ENCODE measurements around the gene TINAG. TPM values are rescaled to one million over a fixed set of nuclear protein-coding genes. Genes with fewer than 3 reads are reported as not detected.
"Not testable (repeated sequence)": the region's sequence is repeated elsewhere in the genome, so short reads cannot be mapped to it uniquely, and the experiment has no call there.

TINAG gene
- total and polyA plus RNA-seq, 2 of the 13 experiments (the other 11 are each of a cell fraction or from before 2014, with no cell fraction given): 0.08 to 0.15 TPM

DNA sequence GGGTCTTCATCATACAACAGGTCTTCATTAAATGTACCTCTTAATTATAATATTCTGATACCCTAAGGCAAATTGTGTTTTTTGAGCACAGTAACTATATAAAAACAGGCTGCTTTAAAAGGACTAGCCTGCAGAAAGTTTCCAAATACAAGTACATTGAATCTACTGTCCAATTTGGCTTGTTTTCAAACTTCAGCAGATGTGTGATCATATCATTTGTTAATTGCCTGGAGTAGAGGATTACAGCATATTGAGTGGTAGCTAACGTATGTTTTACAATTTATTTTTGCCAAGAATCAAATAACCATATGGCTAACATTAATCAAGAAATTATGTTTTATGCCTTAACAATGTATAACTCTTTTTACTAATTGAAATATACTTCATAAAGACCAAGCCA is 12.6 kb downstream of the TINAG start:
- Histone ChIP-seq H4K20me1 (ENCODE audit: insufficient read depth, low read length) (no peaks in the 10 kb centered on the region), H3K36me3 (replicated peaks in 1 of 2; ENCODE audit: control insufficient read depth in 1 of 2, insufficient read depth in 2 of 2, low read length in 2 of 2) (no peaks in the 10 kb centered on the region), H3K27me3 (ENCODE audit: control insufficient read depth in 1 of 2, insufficient read depth in 2 of 2, low read length in 2 of 2) (no peaks in the 10 kb centered on the region), H3K79me2 (ENCODE audit: insufficient read depth, low read length) (no peaks in the 10 kb centered on the region), H3K4me3 (replicated peaks in 1 of 3; ENCODE audit: insufficient read depth in 1 of 3, low read depth in 2 of 3, low read length in 3 of 3) (no peak overlapping the region), H3K27ac (ENCODE audit: extremely low read length, insufficient read depth, low read length) (no peak overlapping the region), H3K9ac (ENCODE audit: insufficient read depth, low read depth, low read length) (no peak overlapping the region), H3K4me1 (ENCODE audit: insufficient read depth, low read length) (no peaks in the 10 kb centered on the region), H3K9me3 (ENCODE audit: low read length) (no peaks in the 10 kb centered on the region), H2AFZ (ENCODE audit: low read length) (no peak overlapping the region), H3K4me2 (ENCODE audit: low read depth, low read length) (no peak overlapping the region)
- no peak for FAIRE-seq
- intact Hi-C loops (cut with micrococcal nuclease; ENCODE audit: unreplicated experiment) (no loop called here), in situ Hi-C loops (cut with HindIII; ENCODE audit: extremely low pct_ligation_motif_present, low pct_unique_long_range_greater_than_20kb) (no loop called here)
- WGBS (ENCODE audit: low lambda C conversion rate): 7% methylated on average over 1 of the region's 1 CpG
- ATAC-seq: no peak
- no TSS peak for BruUV-seq (replicated peaks)
- ChIA-PET POLR2A (no interaction called here), CTCF (ENCODE audit: low intra/inter-chr PET ratio, low total read pairs) (no interaction called here)
- DNase-seq (ENCODE audit: low spot score): no peak
- no peak for TF ChIP-seq POLR2AphosphoS5 (IDR thresholded peaks at IDR 0.05; ENCODE audit: low read depth, low read length)
- TF ChIP-seq SKIL (CRISPR knock-in tag; IDR thresholded peaks at IDR 0.05; ENCODE audit: borderline replicate concordance): no peak
- no peak for TF ChIP-seq ZFP62 (CRISPR knock-in tag; IDR thresholded peaks at IDR 0.05)

DNA sequence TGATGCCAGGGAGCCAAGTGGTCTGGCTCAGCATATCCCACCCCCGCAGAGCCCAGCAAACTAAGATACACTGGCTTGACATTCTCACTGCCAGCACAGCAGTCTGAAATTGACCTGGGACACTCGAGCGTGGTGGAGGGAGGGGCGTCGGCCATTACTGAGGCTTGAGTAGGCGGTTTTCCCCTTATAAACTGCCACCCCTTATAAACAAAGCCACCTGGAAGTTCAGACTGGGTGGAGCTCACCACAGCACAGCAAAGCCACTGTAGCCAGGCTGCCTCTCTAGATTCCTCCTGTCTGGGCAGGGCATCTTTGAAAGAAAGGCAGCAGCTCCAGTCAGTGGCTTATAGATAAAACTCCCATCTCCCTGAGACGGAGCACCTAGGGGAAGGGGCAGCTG is 19.4 kb downstream of the TINAG start:
- Histone ChIP-seq H3K4me3 (replicated peaks in 1 of 3; ENCODE audit: insufficient read depth in 1 of 3, low read depth in 2 of 3, low read length in 3 of 3) (no peak overlapping the region), H4K20me1 (ENCODE audit: insufficient read depth, low read length) (no peaks in the 10 kb centered on the region), H3K36me3 (replicated peaks in 1 of 2; ENCODE audit: control insufficient read depth in 1 of 2, insufficient read depth in 2 of 2, low read length in 2 of 2) (no peaks in the 10 kb centered on the region), H3K27me3 (ENCODE audit: control insufficient read depth in 1 of 2, insufficient read depth in 2 of 2, low read length in 2 of 2) (no peaks in the 10 kb centered on the region), H3K4me2 (ENCODE audit: low read depth, low read length) (no peak overlapping the region), H3K9ac (ENCODE audit: insufficient read depth, low read depth, low read length) (no peak overlapping the region), H2AFZ (ENCODE audit: low read length) (no peak overlapping the region), H3K4me1 (ENCODE audit: insufficient read depth, low read length) (no peaks in the 10 kb centered on the region), H3K79me2 (ENCODE audit: insufficient read depth, low read length) (no peaks in the 10 kb centered on the region), H3K27ac (ENCODE audit: extremely low read length, insufficient read depth, low read length) (no peak overlapping the region), H3K9me3 (ENCODE audit: low read length) (no peaks in the 10 kb centered on the region)
- ATAC-seq (no peak), FAIRE-seq (no peak), DNase-seq (ENCODE audit: low spot score) (no peak)
- WGBS (ENCODE audit: low lambda C conversion rate): 49% methylated on average over 7 of the region's 7 CpGs
- TF ChIP-seq ZNF468 (CRISPR knock-in tag; IDR thresholded peaks at IDR 0.05) (no peak), HCFC1 (IDR thresholded peaks at IDR 0.05; ENCODE audit: low read depth, low read length) (no peak), POLR2G (IDR thresholded peaks at IDR 0.05; ENCODE audit: low read depth, low read length) (no peak)
- TF ChIP-seq, protein P1, sequence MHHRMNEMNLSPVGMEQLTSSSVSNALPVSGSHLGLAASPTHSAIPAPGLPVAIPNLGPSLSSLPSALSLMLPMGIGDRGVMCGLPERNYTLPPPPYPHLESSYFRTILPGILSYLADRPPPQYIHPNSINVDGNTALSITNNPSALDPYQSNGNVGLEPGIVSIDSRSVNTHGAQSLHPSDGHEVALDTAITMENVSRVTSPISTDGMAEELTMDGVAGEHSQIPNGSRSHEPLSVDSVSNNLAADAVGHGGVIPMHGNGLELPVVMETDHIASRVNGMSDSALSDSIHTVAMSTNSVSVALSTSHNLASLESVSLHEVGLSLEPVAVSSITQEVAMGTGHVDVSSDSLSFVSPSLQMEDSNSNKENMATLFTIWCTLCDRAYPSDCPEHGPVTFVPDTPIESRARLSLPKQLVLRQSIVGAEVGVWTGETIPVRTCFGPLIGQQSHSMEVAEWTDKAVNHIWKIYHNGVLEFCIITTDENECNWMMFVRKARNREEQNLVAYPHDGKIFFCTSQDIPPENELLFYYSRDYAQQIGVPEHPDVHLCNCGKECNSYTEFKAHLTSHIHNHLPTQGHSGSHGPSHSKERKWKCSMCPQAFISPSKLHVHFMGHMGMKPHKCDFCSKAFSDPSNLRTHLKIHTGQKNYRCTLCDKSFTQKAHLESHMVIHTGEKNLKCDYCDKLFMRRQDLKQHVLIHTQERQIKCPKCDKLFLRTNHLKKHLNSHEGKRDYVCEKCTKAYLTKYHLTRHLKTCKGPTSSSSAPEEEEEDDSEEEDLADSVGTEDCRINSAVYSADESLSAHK (CRISPR knock-in tag; IDR thresholded peaks at IDR 0.05; ENCODE audit: borderline replicate concordance): no peak
- ChIA-PET POLR2A (no interaction called here), CTCF (ENCODE audit: low intra/inter-chr PET ratio, low total read pairs) (no interaction called here)
- no TSS peak for BruUV-seq (replicated peaks)
- intact Hi-C loops (cut with micrococcal nuclease; ENCODE audit: unreplicated experiment) (no loop called here), in situ Hi-C loops (cut with HindIII; ENCODE audit: extremely low pct_ligation_motif_present, low pct_unique_long_range_greater_than_20kb) (no loop called here)

- H3K36me3 ChIP-seq (replicated peaks in 1 of 2; ENCODE audit: control insufficient read depth in 1 of 2, insufficient read depth in 2 of 2, low read length in 2 of 2); intact Hi-C loops (cut with micrococcal nuclease; ENCODE audit: unreplicated experiment); H2AFZ ChIP-seq (ENCODE audit: low read length); ATAC-seq; CTCF ChIA-PET (ENCODE audit: low intra/inter-chr PET ratio, low total read pairs); H3K9me3 ChIP-seq (ENCODE audit: low read length); H3K9ac ChIP-seq (ENCODE audit: insufficient read depth, low read depth, low read length); H3K4me2 ChIP-seq (ENCODE audit: low read depth, low read length); FAIRE-seq; H3K4me3 ChIP-seq (replicated peaks in 1 of 3; ENCODE audit: insufficient read depth in 1 of 3, low read depth in 2 of 3, low read length in 3 of 3); BruUV-seq (replicated peaks); DNase-seq (ENCODE audit: low spot score); H3K4me1 ChIP-seq (ENCODE audit: insufficient read depth, low read length); H4K20me1 ChIP-seq (ENCODE audit: insufficient read depth, low read length); H3K27ac ChIP-seq (ENCODE audit: extremely low read length, insufficient read depth, low read length); H3K79me2 ChIP-seq (ENCODE audit: insufficient read depth, low read length); H3K27me3 ChIP-seq (ENCODE audit: control insufficient read depth in 1 of 2, insufficient read depth in 2 of 2, low read length in 2 of 2); in situ Hi-C loops (cut with HindIII; ENCODE audit: extremely low pct_ligation_motif_present, low pct_unique_long_range_greater_than_20kb); POLR2A ChIA-PET: not testable (repeated sequence)
- WGBS (ENCODE audit: low lambda C conversion rate): 6% methylated on average over 2 of the region's 2 CpGs
Observed at GRCh38 chr6:54331571-54331970, 23.3 kb downstream of the TINAG start.
